A549 (cell line): ENCODE data around the gene TYMS. TPM values are rescaled to one million over a fixed set of nuclear protein-coding genes. Genes with fewer than 3 reads are reported as not detected.

Source experiments
- ATAC-seq, 2 experiments: fragments of 200-7000 bp in 1 of 2; fragments of >200 bp in 1 of 2; cut with Nextera tagmentation in 1 of 2; cut with Tn5 transposase in 1 of 2; 3 replicates each; pipeline versions ENCODE4 v1.8.0 to v1.9.1; 2018 to 2020; ENCODE audit warnings: mild to moderate bottlenecking in 1 of 2, moderate library complexity in 1 of 2
- CTCF ChIA-PET: fragments of 300-600 bp; sonication (Branson Sonifier 250); formaldehyde crosslinking; extraction: SDS; loops from one replicate; lab custom pipeline; 2021; ENCODE audit warnings: antibody characterized with exemption, inconsistent platforms; lab: Yijun Ruan, JAX
- POLR2A ChIA-PET: fragments of 350-600 bp; formaldehyde crosslinking; extraction: SDS; loops from one replicate; lab custom pipeline; 2021; ENCODE audit warnings: antibody characterized with exemption, inconsistent platforms; lab: Yijun Ruan, JAX
- DNase-seq, 2 experiments: peaks; one replicate each; pipeline versions ENCODE4 v3.0.0 to v3.0.0-alpha.2; 2011 to 2016; ENCODE audit warnings: low read depth in 1 of 2, low spot score in 1 of 2
- FAIRE-seq: peaks from 2 replicates; lab custom pipeline; 2011; peaks lifted over from hg19 to GRCh38; lab: Jason Lieb, UNC
- H3K27ac ChIP-seq, 2 experiments: fragments of >200 bp; sonication (Bioruptor Twin); formaldehyde crosslinking; 3 replicates each; pipeline ENCODE4 v1.5.1; 2016 to 2017
- H3K4me1 ChIP-seq: fragments of >200 bp; sonication (Bioruptor Twin); formaldehyde crosslinking; 3 replicates; pipeline ENCODE4 v1.6.1; 2016
- H3K4me2 ChIP-seq: fragments of >200 bp; sonication (Bioruptor Twin); formaldehyde crosslinking; 3 replicates; pipeline ENCODE4 v1.6.1; 2016
- H3K4me3 ChIP-seq: fragments of >200 bp; sonication (Bioruptor Twin); formaldehyde crosslinking; 3 replicates; pipeline ENCODE4 v1.5.1; 2016
- H3K9me3 ChIP-seq: fragments of >200 bp; sonication (Bioruptor Twin); formaldehyde crosslinking; 3 replicates; pipeline ENCODE4 v1.6.1; 2016
- BHLHE40 ChIP-seq: IDR thresholded peaks from 2 replicates; pipeline ENCODE4 v1.6.1; 2012; ENCODE audit warnings: low read depth, low read length, inconsistent platforms
- CHD2 ChIP-seq: fragments of 150-350 bp; IDR thresholded peaks from 2 replicates; pipeline ENCODE4 v1.6.1; 2014; ENCODE audit warnings: low read length; ENCODE audit not compliant: partially characterized antibody
- EP300 ChIP-seq, 2 experiments: fragments of >200 bp; sonication (Bioruptor Twin); formaldehyde crosslinking; IDR thresholded peaks; 2 replicates in 1 of 2; 3 replicates in 1 of 2; pipeline ENCODE4 v1.6.1; 2016 to 2017
- FOSB ChIP-seq: fragments of 250-450 bp; sonication (Bioruptor Pico); IDR thresholded peaks from 2 replicates; pipeline ENCODE4 v1.5.0; 2020; ENCODE audit warnings: mild to moderate bottlenecking, moderate library complexity
- FOXS1 ChIP-seq: fragments of 250-450 bp; sonication (Bioruptor Pico); IDR thresholded peaks from 2 replicates; pipeline ENCODE4 v1.5.0; 2020; ENCODE audit warnings: mild to moderate bottlenecking, moderate library complexity
- HDAC2 ChIP-seq: fragments of 200-600 bp; sonication (generic); IDR thresholded peaks from 2 replicates; pipeline ENCODE4 v1.6.1; 2016
- HEYL ChIP-seq: fragments of 250-450 bp; sonication (Bioruptor Pico); IDR thresholded peaks from 2 replicates; pipeline ENCODE4 v1.8.0; 2021; ENCODE audit warnings: mild to moderate bottlenecking, moderate library complexity
- JUN ChIP-seq, 2 experiments: fragments of >200 bp; sonication (Bioruptor Twin); formaldehyde crosslinking; IDR thresholded peaks; 2 replicates in 1 of 2; 3 replicates in 1 of 2; pipeline ENCODE4 v1.6.1; 2016 to 2017
- JUNB ChIP-seq: fragments of >200 bp; sonication (Bioruptor Twin); formaldehyde crosslinking; IDR thresholded peaks from 2 replicates; pipeline ENCODE4 v1.6.1; 2016
- KDM5A ChIP-seq: fragments of 200-600 bp; sonication (generic); IDR thresholded peaks from 2 replicates; pipeline ENCODE4 v1.6.1; 2016; ENCODE audit warnings: antibody characterized with exemption, mild to moderate bottlenecking
- MAFK ChIP-seq: fragments of 450-650 bp; IDR thresholded peaks from 2 replicates; pipeline ENCODE4 v1.6.1; 2014; ENCODE audit not compliant: partially characterized antibody
- MAZ ChIP-seq: fragments of 150-350 bp; IDR thresholded peaks from 2 replicates; pipeline ENCODE4 v1.6.1; 2014; ENCODE audit warnings: antibody characterized with exemption, low read depth, low read length, borderline replicate concordance
- NPAS2 ChIP-seq: fragments of 250-450 bp; sonication (Bioruptor Pico); IDR thresholded peaks from 2 replicates; pipeline ENCODE4 v1.8.0; 2022; ENCODE audit warnings: mild to moderate bottlenecking, moderate library complexity, borderline replicate concordance
- PHF8 ChIP-seq: fragments of 200-600 bp; sonication (generic); IDR thresholded peaks from 2 replicates; pipeline ENCODE4 v1.6.1; 2016; ENCODE audit warnings: low read depth, mild to moderate bottlenecking, antibody characterized with exemption, moderate library complexity, borderline replicate concordance
- POLR2A ChIP-seq: IDR thresholded peaks from 2 replicates; pipeline ENCODE4 v1.6.1; 2012; ENCODE audit warnings: mild to moderate bottlenecking, low read length
- RFX5 ChIP-seq: fragments of 450-650 bp; IDR thresholded peaks from 2 replicates; pipeline ENCODE4 v1.7.1; 2014; ENCODE audit warnings: antibody characterized with exemption, mild to moderate bottlenecking, moderate library complexity
- TFCP2L1 ChIP-seq: fragments of 250-450 bp; sonication (Bioruptor Pico); IDR thresholded peaks from 2 replicates; pipeline ENCODE4 v1.5.0; 2021; ENCODE audit warnings: mild to moderate bottlenecking
- ZSCAN20 ChIP-seq: fragments of 250-450 bp; sonication (Bioruptor Pico); IDR thresholded peaks from 2 replicates; pipeline ENCODE4 v1.8.0; 2022; ENCODE audit warnings: mild to moderate bottlenecking, moderate library complexity
- WGBS: methylation state at CpG from one replicate; pipeline ENCODE4 v1.1.6; 2017; ENCODE audit errors: missing lambda C conversion rate; 5-methylcytosine and 5-hydroxymethylcytosine counted together
- polyA plus RNA-seq, 4 experiments: library from polyadenylated mRNA; depleted of rRNA in 3 of 4; stranded (reverse); fragments of >200 nt; fragmentation: RNase III in 1 of 4; extraction: RNeasy Plus Mini Kit Qiagen cat#74134 plus additional on column Dnase treatment in 1 of 4; gene quantifications; 2 replicates in 3 of 4; 3 replicates in 1 of 4; pipeline ENCODE4 v1.2.3, GENCODE V29; 2011 to 2017
- TF ChIP-seq, protein P1 (sequence below): fragments of >200 bp; sonication (Bioruptor Twin); formaldehyde crosslinking; IDR thresholded peaks from 3 replicates; pipeline ENCODE4 v1.5.1; 2016
- TF ChIP-seq, protein P2 (sequence below): fragments of 200-600 bp; sonication (generic); IDR thresholded peaks from 2 replicates; pipeline ENCODE4 v1.6.1; 2016; ENCODE audit warnings: antibody characterized with exemption, mild to moderate bottlenecking, moderate library complexity
- TF ChIP-seq, protein P3 (sequence below): fragments of 150-350 bp; IDR thresholded peaks from 2 replicates; pipeline ENCODE4 v1.6.1; 2014; ENCODE audit warnings: low read depth, mild to moderate bottlenecking, low read length
- TF ChIP-seq, protein P4 (sequence below): fragments of 450-650 bp; IDR thresholded peaks from 2 replicates; pipeline ENCODE4 v1.6.1; 2014; ENCODE audit warnings: antibody characterized with exemption

Gene TYMS
- polyA plus RNA-seq, 2 of the 4 experiments (the other 2 are of a cell fraction) = 118 to 173 TPM

DNA sequence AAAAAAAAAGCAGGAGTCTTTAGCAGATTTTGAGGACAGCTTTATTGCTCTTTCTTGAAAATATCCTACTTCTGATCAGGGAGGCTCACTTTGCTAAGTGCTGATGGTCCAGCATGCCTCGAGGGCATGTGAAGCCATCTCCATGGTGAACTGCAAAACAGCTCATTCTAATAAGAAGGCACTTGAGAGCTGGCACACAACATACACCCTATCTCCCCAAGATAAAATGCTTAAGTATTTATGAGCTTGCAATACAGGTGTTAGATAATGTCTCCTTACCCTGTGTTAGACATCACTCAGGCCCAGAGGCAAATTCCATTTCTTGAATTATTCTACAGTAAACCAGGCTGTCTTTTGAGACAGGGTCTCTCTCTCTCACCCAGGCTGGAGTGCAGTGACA, 52.3 kb downstream of the TYMS start:
- FAIRE-seq (no peak), DNase-seq (no peak), ATAC-seq (no peak)
- TF ChIP-seq JUN (IDR thresholded peaks at IDR 0.05) (no peak), RFX5 (no peak), ZSCAN20 (CRISPR knock-in tag) (no peak), KDM5A (no peak), MAFK (no peak), POLR2A (no peak), FOSB (CRISPR knock-in tag) (no peak), PHF8 (no peak), HDAC2 (no peak), MAZ (no peak), CHD2 (no peak), BHLHE40 (no peak), NPAS2 (CRISPR knock-in tag) (no peak), EP300 (IDR thresholded peaks at IDR 0.05) (no peak), HEYL (CRISPR knock-in tag) (no peak)
- TF ChIP-seq, protein P1, sequence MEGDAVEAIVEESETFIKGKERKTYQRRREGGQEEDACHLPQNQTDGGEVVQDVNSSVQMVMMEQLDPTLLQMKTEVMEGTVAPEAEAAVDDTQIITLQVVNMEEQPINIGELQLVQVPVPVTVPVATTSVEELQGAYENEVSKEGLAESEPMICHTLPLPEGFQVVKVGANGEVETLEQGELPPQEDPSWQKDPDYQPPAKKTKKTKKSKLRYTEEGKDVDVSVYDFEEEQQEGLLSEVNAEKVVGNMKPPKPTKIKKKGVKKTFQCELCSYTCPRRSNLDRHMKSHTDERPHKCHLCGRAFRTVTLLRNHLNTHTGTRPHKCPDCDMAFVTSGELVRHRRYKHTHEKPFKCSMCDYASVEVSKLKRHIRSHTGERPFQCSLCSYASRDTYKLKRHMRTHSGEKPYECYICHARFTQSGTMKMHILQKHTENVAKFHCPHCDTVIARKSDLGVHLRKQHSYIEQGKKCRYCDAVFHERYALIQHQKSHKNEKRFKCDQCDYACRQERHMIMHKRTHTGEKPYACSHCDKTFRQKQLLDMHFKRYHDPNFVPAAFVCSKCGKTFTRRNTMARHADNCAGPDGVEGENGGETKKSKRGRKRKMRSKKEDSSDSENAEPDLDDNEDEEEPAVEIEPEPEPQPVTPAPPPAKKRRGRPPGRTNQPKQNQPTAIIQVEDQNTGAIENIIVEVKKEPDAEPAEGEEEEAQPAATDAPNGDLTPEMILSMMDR = no peak
- TF ChIP-seq, protein P2, sequence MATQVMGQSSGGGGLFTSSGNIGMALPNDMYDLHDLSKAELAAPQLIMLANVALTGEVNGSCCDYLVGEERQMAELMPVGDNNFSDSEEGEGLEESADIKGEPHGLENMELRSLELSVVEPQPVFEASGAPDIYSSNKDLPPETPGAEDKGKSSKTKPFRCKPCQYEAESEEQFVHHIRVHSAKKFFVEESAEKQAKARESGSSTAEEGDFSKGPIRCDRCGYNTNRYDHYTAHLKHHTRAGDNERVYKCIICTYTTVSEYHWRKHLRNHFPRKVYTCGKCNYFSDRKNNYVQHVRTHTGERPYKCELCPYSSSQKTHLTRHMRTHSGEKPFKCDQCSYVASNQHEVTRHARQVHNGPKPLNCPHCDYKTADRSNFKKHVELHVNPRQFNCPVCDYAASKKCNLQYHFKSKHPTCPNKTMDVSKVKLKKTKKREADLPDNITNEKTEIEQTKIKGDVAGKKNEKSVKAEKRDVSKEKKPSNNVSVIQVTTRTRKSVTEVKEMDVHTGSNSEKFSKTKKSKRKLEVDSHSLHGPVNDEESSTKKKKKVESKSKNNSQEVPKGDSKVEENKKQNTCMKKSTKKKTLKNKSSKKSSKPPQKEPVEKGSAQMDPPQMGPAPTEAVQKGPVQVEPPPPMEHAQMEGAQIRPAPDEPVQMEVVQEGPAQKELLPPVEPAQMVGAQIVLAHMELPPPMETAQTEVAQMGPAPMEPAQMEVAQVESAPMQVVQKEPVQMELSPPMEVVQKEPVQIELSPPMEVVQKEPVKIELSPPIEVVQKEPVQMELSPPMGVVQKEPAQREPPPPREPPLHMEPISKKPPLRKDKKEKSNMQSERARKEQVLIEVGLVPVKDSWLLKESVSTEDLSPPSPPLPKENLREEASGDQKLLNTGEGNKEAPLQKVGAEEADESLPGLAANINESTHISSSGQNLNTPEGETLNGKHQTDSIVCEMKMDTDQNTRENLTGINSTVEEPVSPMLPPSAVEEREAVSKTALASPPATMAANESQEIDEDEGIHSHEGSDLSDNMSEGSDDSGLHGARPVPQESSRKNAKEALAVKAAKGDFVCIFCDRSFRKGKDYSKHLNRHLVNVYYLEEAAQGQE = no peak
- TF ChIP-seq, protein P3, sequence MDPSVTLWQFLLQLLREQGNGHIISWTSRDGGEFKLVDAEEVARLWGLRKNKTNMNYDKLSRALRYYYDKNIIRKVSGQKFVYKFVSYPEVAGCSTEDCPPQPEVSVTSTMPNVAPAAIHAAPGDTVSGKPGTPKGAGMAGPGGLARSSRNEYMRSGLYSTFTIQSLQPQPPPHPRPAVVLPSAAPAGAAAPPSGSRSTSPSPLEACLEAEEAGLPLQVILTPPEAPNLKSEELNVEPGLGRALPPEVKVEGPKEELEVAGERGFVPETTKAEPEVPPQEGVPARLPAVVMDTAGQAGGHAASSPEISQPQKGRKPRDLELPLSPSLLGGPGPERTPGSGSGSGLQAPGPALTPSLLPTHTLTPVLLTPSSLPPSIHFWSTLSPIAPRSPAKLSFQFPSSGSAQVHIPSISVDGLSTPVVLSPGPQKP = no peak
- POLR2A ChIA-PET = no interaction called here
- Histone ChIP-seq H3K4me1 (peaks cover 8% of the 10 kb centered on the region; the same call in 1 of the 3 replicates), H3K4me2 (no peak overlapping the region), H3K9me3 (no peaks in the 10 kb centered on the region), H3K27ac (no peak overlapping the region), H3K4me3 (no peak overlapping the region)
- CTCF ChIA-PET = interaction anchor here (1.4 kb wide), 1 partner anchor 121 kb away, joined by 6 read pairs; no protein-coding TSS in a partner anchor
- 87% methylated on average over 1 of the region's 1 CpG for WGBS

DNA sequence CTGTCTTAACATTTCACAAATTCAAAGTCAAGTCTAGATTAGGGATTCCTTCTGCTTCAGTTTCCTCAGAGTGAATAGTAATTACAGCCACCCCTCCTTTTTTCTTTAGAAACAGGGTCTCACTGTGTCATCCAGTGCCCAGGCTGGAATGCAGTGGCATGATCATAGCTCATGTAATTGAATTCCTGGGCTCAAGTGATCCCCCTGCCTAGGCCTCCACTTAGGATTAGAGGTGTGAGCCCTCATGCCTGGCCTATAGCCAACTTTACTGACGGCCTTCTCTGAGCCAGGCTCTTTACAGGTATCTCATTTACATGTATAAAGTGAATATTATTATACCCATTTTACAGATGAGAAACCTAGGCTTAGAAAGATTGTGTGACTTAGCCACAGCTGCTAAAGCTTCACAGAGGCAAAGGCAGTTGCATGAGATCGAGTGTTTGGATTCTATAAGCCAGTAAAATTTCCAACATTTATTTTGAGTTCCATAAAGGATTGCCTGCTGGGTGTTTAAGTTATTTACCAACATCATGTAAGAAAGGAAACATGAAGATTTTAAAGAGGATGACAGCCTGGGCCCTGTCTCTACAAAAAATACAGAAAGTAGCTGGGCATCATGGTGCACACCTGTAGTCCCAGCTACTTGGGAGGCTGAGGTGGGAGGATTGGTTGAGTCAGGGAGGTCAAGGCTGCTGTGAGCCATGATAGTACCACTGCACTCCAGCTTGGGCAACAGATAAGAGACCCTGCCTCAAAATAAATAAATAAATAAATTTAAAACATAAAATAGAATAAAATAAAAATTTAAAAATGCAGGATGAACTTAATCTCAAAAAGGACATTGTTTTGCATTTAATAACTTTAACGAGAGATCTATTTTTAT, 53.2 kb downstream of the TYMS start:
- TF ChIP-seq FOSB (CRISPR knock-in tag) = no peak
- no peak for TF ChIP-seq BHLHE40
- no peak for TF ChIP-seq CHD2
- TF ChIP-seq JUNB = no peak
- TF ChIP-seq FOXS1 = no peak
- TF ChIP-seq, protein P4, sequence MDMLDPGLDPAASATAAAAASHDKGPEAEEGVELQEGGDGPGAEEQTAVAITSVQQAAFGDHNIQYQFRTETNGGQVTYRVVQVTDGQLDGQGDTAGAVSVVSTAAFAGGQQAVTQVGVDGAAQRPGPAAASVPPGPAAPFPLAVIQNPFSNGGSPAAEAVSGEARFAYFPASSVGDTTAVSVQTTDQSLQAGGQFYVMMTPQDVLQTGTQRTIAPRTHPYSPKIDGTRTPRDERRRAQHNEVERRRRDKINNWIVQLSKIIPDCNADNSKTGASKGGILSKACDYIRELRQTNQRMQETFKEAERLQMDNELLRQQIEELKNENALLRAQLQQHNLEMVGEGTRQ = no peak
- no peak for TF ChIP-seq NPAS2 (CRISPR knock-in tag)
- no peak for TF ChIP-seq TFCP2L1 (CRISPR knock-in tag)
- TF ChIP-seq HDAC2 = no peak
- ChIA-PET CTCF (interaction anchor here (1.1 to 1.4 kb wide), 3 partner anchors 96 to 120 kb away, joined by 3 to 6 read pairs (median 5); no protein-coding TSS in a partner anchor), POLR2A (no interaction called here)
- ATAC-seq (no peak), DNase-seq (no peak), FAIRE-seq (no peak)
- Histone ChIP-seq H3K9me3 (no peaks in the 10 kb centered on the region), H3K4me1 (peaks cover 8% of the 10 kb centered on the region; the same call in 1 of the 3 replicates), H3K27ac (peak overlapping the region; percentile 92 to 93), H3K4me3 (peak overlapping the region; percentile 80), H3K4me2 (peak overlapping the region; percentile 99)
- 68% methylated on average over 3 of the region's 3 CpGs for WGBS
